HG03442 (cell line): Measurements from ENCODE around the gene CUL9.

Experiments used
- ATAC-seq: cut with Tn5 transposase; IDR thresholded peaks from one replicate; pipeline ENCODE4 v1.9.1; 2021; ENCODE audit warnings: mild to moderate bottlenecking, moderate library complexity; ENCODE audit not compliant: unreplicated experiment

Gene CUL9

DNA sequence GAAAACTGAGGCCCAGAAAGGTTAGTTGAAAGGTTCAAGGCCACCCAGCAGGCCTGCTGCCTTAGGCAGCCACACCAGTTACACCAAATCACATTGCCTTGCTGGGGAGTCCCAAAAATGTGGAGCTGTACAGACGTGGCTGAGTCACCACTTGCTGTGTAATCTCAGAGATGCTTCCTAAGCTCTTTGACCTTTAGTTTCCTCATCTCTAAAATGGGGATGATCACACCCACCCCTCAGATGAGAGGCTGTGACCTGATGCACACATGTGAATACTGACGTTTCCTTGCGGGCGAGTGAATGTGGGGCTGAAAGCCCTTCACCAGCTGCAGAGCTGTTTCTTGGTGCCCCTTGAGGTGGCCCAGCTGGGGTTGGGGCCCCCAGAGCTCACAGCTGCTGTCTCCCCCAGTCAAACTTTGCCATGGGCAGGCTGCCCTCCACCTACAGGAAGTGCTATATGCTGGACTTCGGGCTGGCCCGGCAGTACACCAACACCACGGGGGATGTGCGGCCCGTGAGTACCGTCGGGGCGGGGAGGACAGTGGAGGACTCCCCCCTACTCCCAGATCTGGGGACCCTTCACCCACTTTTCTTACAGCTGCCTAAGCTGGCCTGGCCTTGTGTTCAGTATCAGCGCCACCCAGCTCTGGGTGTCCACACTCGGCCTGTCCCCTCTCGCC lies 72.3 kb downstream of the CUL9 start:
- no peak for ATAC-seq

DNA sequence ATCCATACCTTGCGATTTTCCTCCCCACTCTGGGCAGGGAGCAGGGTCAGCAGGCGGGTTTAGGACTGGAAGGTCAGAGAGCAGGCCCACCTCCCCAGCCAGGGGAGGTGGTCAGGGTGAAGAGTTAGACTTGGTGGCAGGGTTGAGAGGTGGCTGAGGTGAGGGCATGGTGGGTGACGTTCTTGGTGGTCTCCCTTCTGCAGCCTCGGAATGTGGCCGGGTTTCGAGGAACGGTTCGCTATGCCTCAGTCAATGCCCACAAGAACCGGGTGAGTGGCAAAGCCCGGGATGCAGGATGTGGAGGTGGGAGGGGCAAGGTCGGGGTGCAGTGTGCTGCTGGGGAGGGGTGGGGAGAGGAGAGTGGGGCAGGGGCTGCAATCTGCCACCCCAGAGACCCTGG lies 72.8 kb downstream of the CUL9 start:
- ATAC-seq, result no peak

- no peak for ATAC-seq
Observed at GRCh38 chr6:43255408-43256054, 73.5 kb downstream of the CUL9 start.

DNA sequence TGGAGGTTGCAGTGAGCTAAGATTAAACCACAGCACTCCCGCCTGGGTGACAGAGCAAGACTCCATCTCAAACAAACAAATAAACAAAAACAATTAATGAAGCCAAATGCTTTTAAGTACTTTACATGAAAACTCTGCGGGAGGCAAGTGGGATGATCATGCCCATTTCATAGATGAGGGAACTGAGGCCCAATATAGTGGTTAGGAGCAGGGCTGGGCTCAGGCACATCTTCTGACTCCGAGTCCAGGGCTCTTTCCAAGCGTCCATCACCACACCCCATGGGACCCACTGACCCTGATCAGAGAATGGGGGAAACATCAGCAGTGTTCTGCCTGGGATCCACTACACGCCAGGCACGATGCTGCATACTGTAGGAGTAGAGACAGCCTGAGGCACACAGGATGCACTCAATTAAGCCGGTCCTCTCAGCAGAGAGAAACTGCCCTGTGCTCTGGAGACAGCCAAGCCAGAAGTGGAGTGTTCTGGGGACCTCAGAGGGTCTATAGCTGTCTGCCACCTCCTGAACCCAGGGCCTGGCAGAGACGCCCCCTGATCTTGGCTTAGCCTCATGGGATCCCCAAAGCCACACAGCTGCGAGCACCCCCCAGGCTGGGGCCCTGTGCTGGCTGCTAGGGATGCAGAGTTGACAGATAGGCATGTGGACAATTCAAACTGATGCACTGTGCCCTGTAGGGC lies 74.8 kb downstream of the CUL9 start:
- no peak for ATAC-seq

DNA sequence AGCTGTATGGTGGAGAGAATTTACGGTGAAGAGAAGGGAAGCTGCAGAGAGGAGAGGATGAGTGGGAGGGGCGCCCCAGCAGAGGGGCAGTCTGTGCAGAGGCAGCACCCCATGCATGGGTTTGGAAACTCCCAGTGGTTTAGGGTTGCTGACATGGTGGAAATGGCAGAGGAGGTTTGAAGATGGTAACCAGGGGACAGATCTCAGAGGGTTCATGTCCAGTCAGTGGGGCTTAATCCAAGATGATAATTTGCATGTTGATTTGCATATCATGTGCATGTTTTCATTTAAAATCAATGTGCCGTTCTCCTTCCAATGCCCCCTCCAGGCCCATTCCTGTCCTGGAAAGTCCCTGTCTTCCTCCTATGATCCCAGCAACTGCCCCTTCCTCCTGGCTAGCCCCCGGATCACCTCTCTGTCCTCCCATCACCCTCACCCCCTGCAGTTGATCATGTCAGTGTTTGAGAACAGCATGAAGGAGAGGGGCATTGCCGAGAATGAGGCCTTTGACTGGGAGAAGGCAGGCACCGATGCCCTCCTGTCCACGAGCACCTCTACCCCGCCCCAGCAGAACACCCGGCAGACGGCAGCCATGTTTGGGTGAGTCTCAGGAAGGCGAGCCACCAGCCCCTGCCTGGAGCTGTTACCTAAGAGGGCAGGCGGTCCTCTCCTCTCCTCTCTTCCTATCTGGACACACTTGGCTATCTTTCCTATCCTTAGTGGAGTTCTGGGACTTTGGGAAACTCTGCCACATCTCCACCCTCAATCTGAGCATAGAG lies 75.6 kb downstream of the CUL9 start:
- no peak for ATAC-seq

GRCh38 chr6:43258180-43258579 lies 76.2 kb downstream of the CUL9 start:
- no peak for ATAC-seq

DNA sequence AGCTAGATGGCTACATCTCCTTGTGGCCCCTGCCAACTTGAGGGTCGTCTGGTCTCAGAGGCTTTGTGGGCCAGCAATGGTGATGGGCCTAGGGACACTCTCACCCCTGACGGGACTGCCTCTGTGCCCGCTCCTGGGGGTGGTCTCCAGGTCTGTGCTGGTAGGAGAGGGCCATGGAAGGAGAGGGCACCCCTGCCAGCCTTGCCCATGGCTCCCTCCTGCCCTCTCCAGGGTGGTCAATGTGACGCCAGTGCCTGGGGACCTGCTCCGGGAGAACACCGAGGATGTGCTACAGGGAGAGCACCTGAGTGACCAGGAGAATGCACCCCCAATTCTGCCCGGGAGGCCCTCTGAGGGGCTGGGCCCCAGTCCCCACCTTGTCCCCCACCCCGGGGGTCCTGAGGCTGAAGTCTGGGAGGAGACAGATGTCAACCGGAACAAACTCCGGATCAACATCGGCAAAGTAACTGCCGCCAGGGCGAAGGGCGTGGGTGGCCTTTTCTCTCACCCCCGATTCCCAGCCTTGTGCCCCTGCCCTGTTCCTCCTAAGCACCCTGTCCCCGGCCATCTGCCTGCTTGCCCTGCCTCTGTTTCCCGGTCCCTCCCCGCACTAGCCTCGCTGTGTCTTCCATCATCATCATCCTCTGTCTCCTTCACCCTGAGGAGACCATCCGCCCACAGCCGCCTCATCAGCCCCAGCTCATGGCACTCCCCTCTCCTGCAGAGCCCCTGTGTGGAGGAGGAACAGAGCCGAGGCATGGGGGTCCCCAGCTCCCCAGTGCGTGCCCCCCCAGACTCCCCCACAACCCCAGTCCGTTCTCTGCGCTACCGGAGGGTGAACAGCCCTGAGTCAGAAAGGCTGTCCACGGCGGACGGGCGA lies 77.1 kb downstream of the CUL9 start:
- ATAC-seq, result no peak

- ATAC-seq, result no peak
Observed at GRCh38 chr6:43260791-43261190, 78.8 kb downstream of the CUL9 start.

- no peak for ATAC-seq
Observed at GRCh38 chr6:43261198-43261597, 79.2 kb downstream of the CUL9 start.

DNA sequence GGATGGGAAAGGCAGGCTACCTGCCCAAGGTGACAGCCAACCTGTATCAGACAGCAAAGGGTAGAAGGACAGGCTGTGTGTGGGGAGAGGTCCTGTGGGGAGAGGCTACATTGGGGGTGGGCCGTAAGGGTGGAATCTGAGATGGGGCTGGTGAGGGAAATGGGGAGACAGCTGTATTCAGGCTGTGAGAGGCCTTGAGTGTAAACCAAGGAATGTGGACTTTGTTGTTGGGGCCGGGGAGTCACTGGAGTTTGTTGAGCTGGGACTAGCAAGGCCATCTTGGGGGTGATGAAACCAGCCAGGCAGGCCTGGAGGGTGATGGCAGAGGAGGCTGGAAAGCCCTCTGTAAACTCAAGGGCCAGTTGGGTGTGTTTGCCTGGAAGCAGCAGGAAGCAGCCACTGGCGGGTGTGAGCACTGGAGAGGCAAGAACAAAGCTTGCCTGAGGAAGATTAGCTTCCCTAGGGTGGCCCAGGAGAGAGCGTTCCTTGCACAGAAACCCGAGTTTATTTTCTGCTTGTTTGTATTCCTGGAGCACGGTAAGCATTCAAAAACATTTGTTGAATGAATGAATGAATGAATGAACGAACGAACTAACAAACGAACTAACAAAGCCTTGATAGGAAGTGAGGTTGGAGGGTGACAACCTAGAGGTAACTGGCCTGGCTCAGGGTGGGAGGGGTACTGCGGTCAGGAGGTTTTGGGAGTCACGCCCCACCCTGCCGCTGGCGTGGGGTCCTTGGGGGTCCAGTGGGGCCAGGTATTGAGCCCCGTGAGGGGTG lies 80.2 kb downstream of the CUL9 start:
- no peak for ATAC-seq

DNA sequence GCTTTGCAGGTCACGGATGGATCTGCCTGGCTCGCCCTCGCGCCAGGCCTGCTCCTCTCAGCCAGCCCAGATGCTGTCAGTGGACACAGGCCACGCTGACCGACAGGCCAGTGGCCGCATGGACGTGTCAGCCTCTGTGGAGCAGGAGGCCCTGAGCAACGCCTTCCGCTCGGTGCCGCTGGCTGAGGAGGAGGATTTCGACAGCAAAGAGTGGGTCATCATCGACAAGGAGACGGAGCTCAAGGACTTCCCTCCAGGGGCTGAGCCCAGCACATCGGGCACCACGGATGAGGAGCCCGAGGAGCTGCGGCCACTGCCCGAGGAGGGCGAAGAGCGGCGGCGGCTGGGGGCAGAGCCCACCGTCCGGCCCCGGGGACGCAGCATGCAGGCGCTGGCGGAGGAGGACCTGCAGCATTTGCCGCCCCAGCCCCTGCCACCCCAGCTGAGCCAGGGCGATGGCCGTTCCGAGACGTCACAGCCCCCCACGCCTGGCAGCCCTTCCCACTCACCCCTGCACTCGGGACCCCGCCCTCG lies 80.9 kb downstream of the CUL9 start:
- ATAC-seq, result no peak

DNA sequence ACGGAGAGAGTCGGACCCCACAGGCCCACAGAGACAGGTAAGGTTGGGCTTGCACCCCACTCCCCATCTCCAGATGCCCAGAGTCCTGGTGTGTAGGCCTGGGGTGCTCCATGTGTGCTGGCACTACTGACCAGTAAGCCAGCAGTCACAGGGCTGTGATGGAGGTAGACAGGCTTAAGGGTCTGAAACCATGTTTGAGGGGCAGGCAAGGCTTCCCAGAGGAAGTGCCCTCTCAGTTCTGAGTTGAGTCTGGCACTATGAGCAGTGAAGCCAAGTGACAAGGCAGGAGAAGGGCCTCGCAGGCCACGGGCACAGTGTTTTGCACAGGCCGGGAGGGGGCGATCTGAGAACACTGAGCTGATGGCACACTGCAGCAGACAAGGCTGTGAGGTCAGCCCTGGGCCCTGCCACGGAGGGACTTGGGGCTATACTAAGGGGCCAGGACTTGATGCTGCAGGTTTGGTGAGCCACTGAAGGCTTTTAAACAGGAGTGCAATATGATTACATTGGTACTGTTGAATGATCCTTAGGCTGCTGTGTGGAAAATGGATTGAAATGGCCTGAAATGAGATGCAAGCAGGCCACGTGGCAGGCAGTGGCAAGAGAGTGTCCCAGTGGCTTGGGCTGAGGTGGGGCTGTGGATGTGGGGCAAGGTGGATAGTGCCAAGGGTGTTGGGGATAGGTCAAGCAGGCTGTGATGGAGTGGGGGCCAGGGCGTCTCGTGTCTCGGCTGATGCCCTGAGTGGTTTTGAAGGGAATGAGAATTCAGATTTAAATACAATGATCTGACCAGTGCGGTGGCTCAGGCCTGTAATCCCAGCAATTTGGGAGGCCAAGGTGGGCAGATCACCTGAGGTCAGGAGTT lies 81.5 kb downstream of the CUL9 start:
- peak; percentile 77 for ATAC-seq

DNA sequence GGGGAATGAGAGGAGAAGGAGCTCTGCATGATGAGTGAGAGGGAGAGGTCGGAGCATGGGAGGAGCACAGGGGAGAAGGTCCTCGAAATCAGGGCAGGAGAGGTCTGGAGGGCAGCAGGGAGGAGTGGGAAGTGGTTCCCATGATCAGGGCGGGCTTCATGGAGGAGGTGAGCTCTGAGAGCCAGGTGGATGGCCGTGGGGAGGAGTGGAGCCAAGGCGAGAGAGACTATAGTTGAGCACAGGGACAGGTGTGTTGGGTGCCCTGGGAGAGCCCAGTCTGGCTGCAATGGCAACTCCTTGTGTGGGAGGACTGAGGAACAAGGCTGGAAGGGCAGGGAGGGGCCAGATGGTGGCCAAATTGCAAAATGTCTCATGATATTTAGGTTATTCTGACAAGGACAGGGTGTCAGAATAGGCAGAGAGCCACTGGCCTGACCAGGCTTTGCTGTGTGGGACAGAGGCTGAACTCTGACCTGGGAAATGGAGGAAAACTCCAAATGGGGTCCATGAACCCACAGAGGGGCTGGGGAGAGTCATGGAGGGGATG lies 82.7 kb downstream of the CUL9 start:
- no peak for ATAC-seq

DNA sequence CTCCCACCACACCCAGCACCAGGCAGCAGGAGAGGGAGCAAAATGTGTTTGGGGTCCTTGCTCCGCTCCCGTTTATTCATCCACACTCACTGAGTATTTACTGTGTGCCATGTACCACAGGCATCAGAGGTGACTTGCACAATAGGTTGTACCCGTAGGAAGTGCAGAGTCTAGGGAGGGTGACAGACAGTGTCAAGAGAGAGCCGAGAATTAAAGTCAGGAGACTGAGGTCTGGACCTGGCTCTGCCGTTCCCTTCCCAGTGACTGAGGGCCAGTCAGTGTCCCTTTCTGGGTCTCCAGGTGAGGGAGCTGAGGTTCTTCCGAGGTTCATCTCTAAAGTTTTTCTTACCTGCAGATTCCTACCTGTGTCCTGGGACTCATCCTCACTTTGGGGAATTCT lies 83.6 kb downstream of the CUL9 start:
- ATAC-seq, result no peak

DNA sequence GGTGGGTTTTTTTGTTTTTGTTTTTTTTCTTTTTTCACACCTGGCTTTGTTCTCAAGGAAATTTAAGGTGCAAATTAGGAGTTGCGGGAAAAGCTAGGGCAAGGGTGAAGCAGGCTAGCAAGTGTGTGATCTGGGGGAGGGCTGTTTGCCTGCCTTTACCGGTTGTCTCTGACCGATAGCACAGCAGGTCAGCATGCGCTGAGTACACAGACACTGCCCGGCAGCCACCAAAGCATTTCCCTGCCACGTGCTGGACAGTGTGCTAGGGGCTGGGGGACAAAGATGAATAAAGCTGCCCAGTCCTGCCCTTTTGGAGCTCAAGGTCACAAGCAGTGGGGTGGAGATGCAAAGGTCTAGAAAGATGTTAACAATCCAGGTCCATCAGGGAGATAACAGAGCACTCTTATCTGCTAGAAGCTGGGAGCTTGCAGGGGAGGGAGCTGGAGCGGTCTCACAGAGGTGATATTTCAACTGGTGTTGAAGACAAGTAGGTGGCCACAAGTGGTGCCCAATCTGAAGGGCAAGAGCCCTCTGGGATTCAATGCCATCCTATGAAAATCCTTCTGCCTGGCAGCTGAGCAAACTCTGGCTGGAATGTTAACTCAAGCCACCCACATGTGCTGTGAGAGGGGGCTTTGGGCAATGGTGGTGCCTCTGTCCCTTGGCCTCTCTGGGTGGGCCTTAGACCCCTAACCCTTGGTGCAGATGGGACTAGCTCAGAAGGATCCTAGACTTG lies 85.8 kb downstream of the CUL9 start:
- no peak for ATAC-seq

DNA sequence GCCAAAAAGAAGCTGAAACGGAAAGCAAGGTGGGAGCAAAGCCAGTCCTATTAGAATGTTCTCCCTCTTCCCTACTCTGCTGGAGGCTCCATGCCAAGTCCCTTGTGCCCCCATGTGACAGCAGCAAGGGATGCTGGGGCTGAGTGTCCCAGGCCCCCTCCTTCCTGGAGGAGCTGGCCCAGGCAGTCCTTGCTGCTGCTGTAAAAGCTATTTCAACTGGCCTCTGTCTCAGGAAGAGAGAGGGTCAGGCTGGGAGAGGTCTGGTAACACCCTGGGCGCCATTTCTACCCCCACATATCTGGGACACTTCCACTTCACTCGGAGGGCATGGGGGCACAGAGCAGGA lies 86.3 kb downstream of the CUL9 start:
- ATAC-seq, result no peak

GRCh38 chr6:43268782-43269272 lies 86.8 kb downstream of the CUL9 start:
- ATAC-seq, result no peak
